Measurements from ENCODE around the gene ZNF276. TPM values are rescaled to one million over a fixed set of nuclear protein-coding genes. Genes with fewer than 3 reads are reported as not detected.
"Not testable (repeated sequence)": the region's sequence is repeated elsewhere in the genome, so short reads cannot be mapped to it uniquely, and the experiment has no call there.

Gene ZNF276
- total RNA-seq (2021; ENCODE audit: unreplicated experiment) (19.9 TPM), Bru-seq, nascent RNA (percentile 62 among the genes with signal in this experiment), BruChase-seq, experiment 1, labeled RNA remaining after a 2-hour chase (percentile 69 among the genes with signal in this experiment), BruChase-seq, experiment 2, labeled RNA remaining after a 6-hour chase (percentile 71 among the genes with signal in this experiment)
- 23.2 TPM for polyA plus RNA-seq (2012; ENCODE audit: insufficient read length)
- long read RNA-seq, partial matches to known transcripts = 12 of 43 reads
- long read RNA-seq, other reads (novel, unspliced or antisense) = 29 of 43 reads

- H3K4me1 ChIP-seq (ENCODE audit: control insufficient read depth, insufficient read depth, low read length) = peaks cover 8% of the 10 kb centered on the region
- H3K9me3 ChIP-seq (ENCODE audit: control insufficient read depth, insufficient read depth, low read depth, low read length) = no peaks in the 10 kb centered on the region
- DNase-seq (ENCODE audit: low read depth, low spot score) = no peak
- H3K4me3 ChIP-seq (ENCODE audit: low read depth in 2 of 2, low read length in 2 of 2) = peak within 1 kb of the TSS; percentile 61 to 68
- ChIA-PET CTCF (no interaction called here), POLR2A (no interaction called here)
- H3K27ac ChIP-seq (ENCODE audit: low read length) = peak within 1 kb of the TSS; percentile 66
- TF ChIP-seq POLR2AphosphoS5 (IDR thresholded peaks at IDR 0.05; ENCODE audit: low read depth, low read length) (peak; percentile 49; the same call in 1 of the 2 replicates), REST (IDR thresholded peaks at IDR 0.05; ENCODE audit: insufficient read depth in 1 of 2, low read depth in 2 of 2, low read length in 1 of 2) (0 out of 4 replicates have a peak, but pooled peaks of 1 of the 2 experiments have one; percentile 40), SIN3A (IDR thresholded peaks at IDR 0.05; ENCODE audit: borderline replicate concordance, insufficient read depth, low read depth, low read length) (no peak; the same call in 1 of the 2 replicates), TCF7L2 (IDR thresholded peaks at IDR 0.05; ENCODE audit: low read depth, low read length) (no peak)
- H3K36me3 ChIP-seq (ENCODE audit: control insufficient read depth, insufficient read depth, low read length) = no peaks in the 10 kb centered on the region; the same call in 1 of the 2 replicates
- peak; percentile 85 for ATAC-seq
- no peaks in the 10 kb centered on the region for H3K27me3 ChIP-seq (ENCODE audit: control insufficient read depth, insufficient read depth, low read length)
- in situ Hi-C loops (cut with HindIII; ENCODE audit: low pct_unique_long_range_greater_than_20kb, low sequenced_read_pairs) = no loop called here
- intact Hi-C loops (cut with micrococcal nuclease; ENCODE audit: unreplicated experiment) = no loop called here
- BruUV-seq (replicated peaks) = no TSS peak
Observed at GRCh38 chr16:89720813-89721545, at the start of gene ZNF276, which contains the start of gene VPS9D1. Gene ZNF276, plus strand, starts transcription at chr16:89721537. Its CDS starts 104 bp downstream, at chr16:89721641. Gene VPS9D1, minus strand, starts transcription at chr16:89720898. Its CDS starts 37 bp downstream, at chr16:89720861.

GRCh38 chr16:89671565-89671964, 49.8 kb upstream of the ZNF276 start:
- H3K27me3 ChIP-seq (ENCODE audit: control insufficient read depth, insufficient read depth, low read length); H3K9me3 ChIP-seq (ENCODE audit: control insufficient read depth, insufficient read depth, low read depth, low read length); H3K4me1 ChIP-seq (ENCODE audit: control insufficient read depth, insufficient read depth, low read length); CTCF ChIA-PET; POLR2A ChIA-PET; in situ Hi-C loops (cut with HindIII; ENCODE audit: low pct_unique_long_range_greater_than_20kb, low sequenced_read_pairs); H3K4me3 ChIP-seq (ENCODE audit: low read depth in 2 of 2, low read length in 2 of 2); BruUV-seq (replicated peaks); H3K27ac ChIP-seq (ENCODE audit: low read length); DNase-seq (ENCODE audit: low read depth, low spot score); intact Hi-C loops (cut with micrococcal nuclease; ENCODE audit: unreplicated experiment); ATAC-seq; H3K36me3 ChIP-seq (ENCODE audit: control insufficient read depth, insufficient read depth, low read length): not testable (repeated sequence)

- H3K27me3 ChIP-seq (ENCODE audit: control insufficient read depth, insufficient read depth, low read length) = no peaks in the 10 kb centered on the region
- no TSS peak for BruUV-seq (replicated peaks)
- no peaks in the 10 kb centered on the region for H3K4me1 ChIP-seq (ENCODE audit: control insufficient read depth, insufficient read depth, low read length)
- CTCF ChIA-PET = no interaction called here
- H3K9me3 ChIP-seq (ENCODE audit: control insufficient read depth, insufficient read depth, low read depth, low read length) = no peaks in the 10 kb centered on the region
- no peaks in the 10 kb centered on the region for H3K36me3 ChIP-seq (ENCODE audit: control insufficient read depth, insufficient read depth, low read length)
- DNase-seq (ENCODE audit: low read depth, low spot score) (no peak), ATAC-seq (no peak)
- intact Hi-C loops (cut with micrococcal nuclease; ENCODE audit: unreplicated experiment) = no loop called here
- in situ Hi-C loops (cut with HindIII; ENCODE audit: low pct_unique_long_range_greater_than_20kb, low sequenced_read_pairs) = no loop called here
- no peak overlapping the region for H3K4me3 ChIP-seq (ENCODE audit: low read depth in 2 of 2, low read length in 2 of 2)
- no peak for TF ChIP-seq CTCF (IDR thresholded peaks at IDR 0.05)
- TF ChIP-seq SIN3A (IDR thresholded peaks at IDR 0.05; ENCODE audit: borderline replicate concordance, insufficient read depth, low read depth, low read length) = no peak
- no peak for TF ChIP-seq REST (IDR thresholded peaks at IDR 0.05; ENCODE audit: insufficient read depth in 1 of 2, low read depth in 2 of 2, low read length in 1 of 2)
- H3K27ac ChIP-seq (ENCODE audit: low read length) = no peak overlapping the region
- POLR2A ChIA-PET = no interaction called here
Observed at GRCh38 chr16:89672177-89672941, 49.0 kb upstream of the ZNF276 start.

Data from Panc1 (cell line).